NCI-H345 treated with DMSO at 0.1 percent for 48 hours (cell line): Measurements from ENCODE around the gene PLCG1.

Experiments
- DNase-seq: peaks from one replicate; lab custom pipeline; 2025; ENCODE audit not compliant: unreplicated experiment; lab: John Stamatoyannopoulos, UW

PLCG1 gene

GRCh38 chr20:41178495-41178894 is 41.2 kb downstream of the PLCG1 start:
- DNase-seq = peak; percentile 6

GRCh38 chr20:41178904-41179432 is 41.6 kb downstream of the PLCG1 start:
- DNase-seq = peak; percentile 98

- no peak for DNase-seq
Observed at GRCh38 chr20:41179961-41180360, 42.6 kb downstream of the PLCG1 start.

- DNase-seq = no peak
Observed at GRCh38 chr20:41180599-41181333, 43.4 kb downstream of the PLCG1 start.

GRCh38 chr20:41181567-41181966 is 44.2 kb downstream of the PLCG1 start:
- no peak for DNase-seq

- no peak for DNase-seq
Observed at GRCh38 chr20:41182296-41183212, 45.2 kb downstream of the PLCG1 start.

- DNase-seq = no peak
Observed at GRCh38 chr20:41183391-41183790, 46.0 kb downstream of the PLCG1 start.

- no peak for DNase-seq
Observed at GRCh38 chr20:41183831-41184230, 46.5 kb downstream of the PLCG1 start.

- DNase-seq = no peak
Observed at GRCh38 chr20:41185013-41185757, 47.8 kb downstream of the PLCG1 start.

- DNase-seq = no peak
Observed at GRCh38 chr20:41187668-41188067, 50.3 kb downstream of the PLCG1 start.

- no peak for DNase-seq
Observed at GRCh38 chr20:41191562-41192500, 54.5 kb downstream of the PLCG1 start.

GRCh38 chr20:41192575-41192974 is 55.2 kb downstream of the PLCG1 start:
- no peak for DNase-seq

- no peak for DNase-seq
Observed at GRCh38 chr20:41196653-41197225, 59.4 kb downstream of the PLCG1 start.

- no peak for DNase-seq
Observed at GRCh38 chr20:41198443-41198842, 61.1 kb downstream of the PLCG1 start.

GRCh38 chr20:41200446-41201202 is 63.3 kb downstream of the PLCG1 start:
- no peak for DNase-seq

- no peak for DNase-seq
Observed at GRCh38 chr20:41201760-41202159, 64.4 kb downstream of the PLCG1 start.

GRCh38 chr20:41202426-41202825 is 65.1 kb downstream of the PLCG1 start:
- DNase-seq = no peak

GRCh38 chr20:41203660-41204059 is 66.3 kb downstream of the PLCG1 start:
- no peak for DNase-seq
